HG03159 (cell line): ENCODE results near the gene EEF2KMT.
"Not testable (repeated sequence)": the region's sequence is repeated elsewhere in the genome, so short reads cannot be mapped to it uniquely, and the experiment has no call there.

Experiments used
- ATAC-seq: cut with Tn5 transposase; IDR thresholded peaks from one replicate; pipeline ENCODE4 v1.9.1; 2021; ENCODE audit warnings: mild to moderate bottlenecking, moderate library complexity; ENCODE audit not compliant: unreplicated experiment

EEF2KMT gene, protein sequence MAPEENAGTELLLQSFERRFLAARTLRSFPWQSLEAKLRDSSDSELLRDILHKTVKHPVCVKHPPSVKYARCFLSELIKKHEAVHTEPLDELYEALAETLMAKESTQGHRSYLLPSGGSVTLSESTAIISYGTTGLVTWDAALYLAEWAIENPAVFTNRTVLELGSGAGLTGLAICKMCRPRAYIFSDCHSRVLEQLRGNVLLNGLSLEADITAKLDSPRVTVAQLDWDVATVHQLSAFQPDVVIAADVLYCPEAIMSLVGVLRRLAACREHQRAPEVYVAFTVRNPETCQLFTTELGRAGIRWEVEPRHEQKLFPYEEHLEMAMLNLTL

DNA sequence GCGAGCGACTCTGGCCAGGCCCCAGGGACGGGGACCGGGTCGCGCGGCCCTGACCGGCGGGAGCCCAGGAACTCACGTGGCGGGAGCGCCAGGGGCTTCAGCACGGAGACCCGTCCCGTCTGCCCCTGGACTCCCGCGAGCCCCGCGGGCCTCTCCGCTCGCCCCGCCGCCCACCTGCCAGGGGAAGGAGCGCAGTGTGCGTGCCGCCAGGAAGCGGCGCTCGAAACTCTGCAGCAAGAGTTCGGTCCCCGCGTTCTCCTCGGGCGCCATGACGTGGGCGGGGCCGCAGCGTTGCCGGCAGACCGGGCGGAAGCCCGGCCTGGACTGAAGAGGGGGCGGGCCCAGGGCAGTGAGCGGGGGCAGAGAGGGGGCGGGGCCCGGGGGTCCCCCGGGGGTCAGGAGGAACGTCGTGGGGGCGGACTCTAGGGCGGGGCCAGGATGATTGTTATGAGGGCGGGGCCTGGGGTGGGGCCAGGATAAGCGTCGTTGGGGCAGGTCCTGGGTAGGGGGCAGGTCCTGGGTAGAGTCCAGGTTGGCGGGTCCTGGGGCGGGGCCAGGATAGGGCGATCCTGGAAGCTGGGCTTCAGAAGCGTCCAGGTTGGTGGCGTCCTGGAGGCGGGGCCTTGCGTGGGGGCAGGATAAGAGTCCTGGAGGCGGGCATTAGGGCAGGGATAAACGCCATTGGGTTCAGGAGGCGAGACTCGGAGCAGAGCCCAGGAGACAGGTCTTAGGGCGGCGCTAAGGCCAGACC lies at the start of gene EEF2KMT:
Gene EEF2KMT, minus strand, starts transcription at position 326 of the 751 bp plus-strand sequence. Its CDS starts 56 bp downstream, at position 270.
- peak; percentile 96 for ATAC-seq

DNA sequence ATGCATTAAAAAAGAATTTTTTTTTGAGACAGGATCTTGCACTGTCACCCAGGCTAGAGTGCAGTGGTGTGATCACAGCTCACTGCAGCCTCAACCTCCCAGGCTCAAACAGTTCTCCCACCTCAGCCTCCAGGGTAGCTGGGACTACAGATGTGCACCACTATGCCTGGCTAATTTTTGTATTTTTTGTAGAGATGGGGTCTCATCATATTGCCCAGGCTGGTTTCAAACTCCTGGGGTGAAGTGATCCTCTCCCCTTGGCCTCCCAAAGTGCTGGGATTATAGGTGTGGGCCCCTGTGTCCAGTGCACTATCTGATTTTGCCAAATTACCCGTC lies 47.0 kb upstream of the EEF2KMT start:
- ATAC-seq: not testable (repeated sequence)

DNA sequence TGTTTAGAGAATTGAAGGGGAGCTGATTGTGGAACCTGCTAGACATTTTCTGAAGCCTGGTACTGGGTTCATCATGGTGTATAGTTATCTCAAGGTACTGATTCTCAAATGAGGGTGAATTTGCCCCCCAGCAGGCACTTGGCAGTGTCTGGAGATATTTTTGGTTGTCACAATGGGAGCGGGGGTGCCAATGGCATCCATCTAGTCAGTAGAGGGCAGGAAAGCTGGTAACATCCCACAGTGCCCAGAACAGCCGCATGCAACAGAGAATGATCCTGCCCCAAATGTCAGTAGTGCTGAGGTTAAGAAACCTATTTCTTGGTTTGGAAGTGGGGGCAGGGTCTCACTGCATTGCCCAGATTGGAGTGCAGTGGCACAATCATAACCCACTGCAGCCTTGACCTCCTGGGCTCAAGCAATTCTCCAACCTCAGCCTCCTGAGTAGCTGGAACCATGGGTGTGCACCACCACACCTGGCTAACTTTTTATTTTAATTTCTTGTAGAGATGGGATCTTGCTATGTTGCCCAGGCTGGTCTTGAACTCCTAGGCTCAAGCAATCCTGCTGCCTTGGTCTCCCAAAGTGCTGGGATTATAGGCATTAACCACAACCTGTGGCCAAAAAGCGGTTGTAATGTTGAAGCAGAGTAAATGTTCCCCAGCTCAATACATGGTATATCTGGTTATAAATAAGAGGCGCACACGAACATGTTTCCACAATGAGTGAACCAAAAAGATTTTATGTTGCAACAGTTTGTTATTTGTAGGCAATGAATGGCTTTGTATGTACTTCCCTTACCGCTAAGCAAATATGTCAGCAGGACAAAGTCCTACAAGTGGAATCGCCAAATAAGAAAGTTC lies 46.4 kb upstream of the EEF2KMT start:
- ATAC-seq: no peak

DNA sequence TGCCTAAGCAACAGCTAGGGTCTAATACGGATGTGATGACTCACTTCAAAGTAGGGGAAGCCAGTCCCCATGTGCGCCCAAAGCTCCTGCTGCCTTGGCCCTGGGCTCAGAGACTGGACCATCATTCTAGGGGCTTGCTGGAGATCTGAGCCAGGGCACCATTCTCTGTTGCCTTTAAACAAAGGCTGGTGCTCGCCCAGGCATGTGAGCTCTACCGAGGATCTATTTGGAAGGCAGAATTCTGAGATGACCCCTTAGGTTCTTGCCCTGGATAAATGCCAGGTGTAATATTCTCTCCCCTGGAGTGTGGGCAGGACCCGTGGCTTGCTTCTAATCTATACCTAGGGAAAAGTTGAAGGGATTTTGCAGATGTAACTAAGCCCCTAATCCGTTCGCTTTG lies 42.6 kb upstream of the EEF2KMT start:
- ATAC-seq: not testable (repeated sequence)

DNA sequence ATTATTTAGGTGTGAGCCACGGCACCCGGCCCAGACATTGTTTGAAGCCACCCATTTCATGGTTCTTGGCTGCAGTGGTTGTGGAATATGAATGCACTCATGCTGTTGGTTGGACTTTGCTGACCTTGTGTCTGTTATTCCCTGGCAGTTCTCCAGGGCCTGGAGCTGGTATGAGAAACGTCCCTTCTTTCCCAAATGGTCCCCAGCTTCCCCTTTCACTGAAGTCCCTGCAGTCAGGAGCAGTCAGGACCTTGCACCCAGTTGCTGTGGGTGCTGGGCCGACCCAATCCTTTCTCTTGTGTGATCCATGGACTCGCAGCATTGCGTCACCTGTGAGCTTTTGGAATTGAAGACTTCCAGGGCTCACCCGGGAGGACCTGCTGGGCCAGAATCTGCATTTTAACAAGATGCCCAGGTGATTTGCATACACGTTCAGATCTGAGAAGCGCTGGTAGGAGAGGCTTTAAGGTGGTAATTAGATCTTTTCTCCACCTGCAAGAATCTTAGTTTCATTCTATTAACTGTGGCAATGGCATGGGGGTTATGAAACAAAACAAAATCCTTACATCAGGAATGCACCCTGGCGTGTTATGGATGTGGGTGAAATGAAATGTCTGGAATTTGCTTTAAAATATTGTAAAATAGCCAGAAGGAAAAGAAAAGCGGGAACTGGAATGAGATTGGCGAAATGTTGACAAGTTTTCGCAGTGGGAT lies 37.3 kb upstream of the EEF2KMT start:
- ATAC-seq: not testable (repeated sequence)

DNA sequence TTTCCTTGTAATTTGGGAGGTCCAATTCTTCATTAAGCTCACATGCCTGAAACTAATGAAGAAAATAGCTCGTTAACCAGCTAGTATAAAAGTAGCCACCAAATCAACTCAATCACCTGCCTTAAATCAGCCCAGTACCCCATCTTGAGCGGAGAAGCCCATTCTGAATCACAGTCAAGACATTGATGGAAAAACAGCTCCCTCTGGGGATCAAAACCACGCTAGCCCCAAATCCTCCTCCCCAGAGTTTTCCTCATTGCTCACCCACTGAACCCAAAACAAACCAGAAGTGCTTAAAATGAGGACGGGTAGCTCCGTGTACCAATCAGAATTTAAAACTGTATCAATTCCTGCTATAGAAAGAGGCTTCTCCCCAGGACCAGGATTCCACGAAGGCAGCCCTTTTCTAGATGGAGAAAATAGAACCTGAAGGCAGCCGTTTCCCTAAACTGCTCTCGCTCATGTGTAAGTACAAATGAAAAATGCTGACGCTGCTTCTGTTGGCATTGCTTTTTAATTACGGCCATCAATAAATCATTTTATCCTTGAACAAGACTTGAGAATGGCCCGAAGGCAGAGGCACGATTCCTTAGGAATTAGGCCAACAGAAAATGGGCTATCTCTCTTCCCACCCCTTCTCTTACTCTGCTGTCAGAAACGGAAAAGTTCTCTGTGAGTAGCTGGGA lies 35.5 kb upstream of the EEF2KMT start:
- not testable (repeated sequence) for ATAC-seq

DNA sequence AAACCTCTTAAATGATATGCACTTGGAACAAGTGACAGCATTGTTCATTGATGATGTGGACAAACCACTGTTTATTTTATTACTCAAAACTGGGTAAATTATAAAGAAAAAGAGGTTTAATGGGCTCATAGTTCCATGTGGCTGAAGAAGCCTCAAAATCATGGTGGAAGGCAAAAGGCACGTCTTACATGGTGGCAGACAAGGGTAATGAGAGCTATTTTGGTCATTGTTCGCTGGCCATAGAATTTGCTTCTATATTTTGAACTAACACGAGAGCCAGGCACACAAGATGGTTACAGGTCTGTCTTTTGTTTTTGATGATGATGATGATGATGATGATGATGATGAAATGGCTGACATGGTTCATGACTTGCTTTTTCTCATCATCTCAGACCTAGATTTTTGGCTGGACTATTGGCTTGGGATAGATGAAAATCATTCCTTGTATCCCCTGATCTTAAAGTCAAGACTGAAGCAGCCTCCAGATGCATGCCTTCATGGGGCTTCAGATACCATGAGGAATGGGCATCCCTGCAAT lies 33.9 kb upstream of the EEF2KMT start:
- not testable (repeated sequence) for ATAC-seq

DNA sequence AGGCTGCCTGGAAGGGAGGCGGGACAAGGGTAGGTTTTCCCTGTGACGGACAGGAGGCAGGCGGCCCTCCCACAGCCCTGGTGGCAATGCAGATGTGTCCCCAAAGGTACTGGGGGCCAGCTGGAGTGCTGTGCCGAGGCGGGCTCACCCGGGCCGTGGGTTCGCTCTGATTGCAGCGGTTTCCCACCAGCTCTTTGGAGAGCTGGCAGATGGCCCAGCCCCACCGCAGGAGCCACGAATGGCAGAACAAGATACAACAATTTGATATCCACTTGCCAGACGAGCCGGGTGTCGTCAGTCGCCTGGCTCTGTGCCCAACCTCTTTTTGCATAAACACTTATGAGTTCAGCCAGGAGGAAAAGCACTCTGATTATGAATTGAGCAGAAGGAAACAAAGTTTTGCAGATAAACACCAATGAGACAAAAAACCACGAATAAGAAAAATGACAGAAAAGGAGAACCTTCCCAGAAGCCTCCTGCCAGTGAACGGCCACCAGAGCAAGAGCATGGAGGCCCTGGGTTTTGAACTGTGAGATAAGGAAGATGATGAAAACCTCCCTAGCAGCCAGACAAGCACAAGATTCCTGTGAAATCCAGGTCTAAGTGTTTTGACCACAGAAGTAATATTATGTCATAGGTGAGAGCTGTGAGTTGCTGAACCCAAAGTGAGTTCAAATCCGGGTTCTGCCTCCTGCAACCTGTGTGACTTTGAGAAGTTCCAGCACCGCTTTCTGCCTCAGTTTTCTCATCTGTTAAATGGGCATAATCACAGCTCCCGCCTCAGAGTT lies 19.9 kb upstream of the EEF2KMT start:
- not testable (repeated sequence) for ATAC-seq

DNA sequence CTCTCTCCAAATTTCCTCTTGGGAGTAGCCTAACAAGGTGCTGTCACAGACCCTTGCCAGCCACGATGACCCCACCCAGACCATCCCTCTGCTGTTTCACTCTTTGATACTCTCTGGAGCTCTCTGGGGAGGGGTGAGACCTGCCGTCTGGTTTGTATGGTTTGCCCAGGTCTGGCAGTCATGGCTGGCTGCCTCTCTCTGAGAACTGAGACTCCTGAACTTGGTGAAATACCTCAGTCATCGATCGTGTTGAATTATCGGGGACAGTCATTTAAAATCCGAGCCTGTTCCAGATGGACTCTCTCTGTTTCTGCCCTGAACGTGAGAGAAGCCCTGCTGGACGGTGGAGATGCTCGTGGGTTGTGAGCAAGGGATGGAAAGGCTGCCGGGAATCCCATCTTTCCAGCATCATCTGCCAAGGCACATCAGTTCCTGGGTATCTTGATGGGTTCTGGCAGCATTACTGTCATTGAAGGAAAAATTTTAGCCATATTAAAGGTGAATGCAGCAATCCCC lies 19.2 kb upstream of the EEF2KMT start:
- ATAC-seq: not testable (repeated sequence)

DNA sequence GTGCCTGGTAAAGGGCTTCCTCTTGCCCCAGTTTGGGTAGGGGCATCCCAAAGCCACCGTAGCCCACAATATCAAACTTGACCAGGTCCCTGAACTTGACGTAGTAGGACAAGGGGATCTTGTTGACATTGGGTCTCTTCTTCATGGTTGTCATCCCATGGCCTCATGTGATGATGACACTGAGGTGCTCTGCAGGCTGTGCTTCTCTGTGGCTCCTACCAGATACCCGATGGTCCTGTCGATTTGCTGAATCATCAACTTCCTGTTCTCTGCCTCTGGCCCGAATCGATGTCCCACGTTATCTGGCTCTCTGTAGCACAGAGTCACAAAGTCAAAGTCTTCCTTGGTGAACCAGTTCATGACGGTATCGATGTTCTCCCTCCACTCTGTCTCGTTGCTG lies 13.3 kb upstream of the EEF2KMT start:
- not testable (repeated sequence) for ATAC-seq

DNA sequence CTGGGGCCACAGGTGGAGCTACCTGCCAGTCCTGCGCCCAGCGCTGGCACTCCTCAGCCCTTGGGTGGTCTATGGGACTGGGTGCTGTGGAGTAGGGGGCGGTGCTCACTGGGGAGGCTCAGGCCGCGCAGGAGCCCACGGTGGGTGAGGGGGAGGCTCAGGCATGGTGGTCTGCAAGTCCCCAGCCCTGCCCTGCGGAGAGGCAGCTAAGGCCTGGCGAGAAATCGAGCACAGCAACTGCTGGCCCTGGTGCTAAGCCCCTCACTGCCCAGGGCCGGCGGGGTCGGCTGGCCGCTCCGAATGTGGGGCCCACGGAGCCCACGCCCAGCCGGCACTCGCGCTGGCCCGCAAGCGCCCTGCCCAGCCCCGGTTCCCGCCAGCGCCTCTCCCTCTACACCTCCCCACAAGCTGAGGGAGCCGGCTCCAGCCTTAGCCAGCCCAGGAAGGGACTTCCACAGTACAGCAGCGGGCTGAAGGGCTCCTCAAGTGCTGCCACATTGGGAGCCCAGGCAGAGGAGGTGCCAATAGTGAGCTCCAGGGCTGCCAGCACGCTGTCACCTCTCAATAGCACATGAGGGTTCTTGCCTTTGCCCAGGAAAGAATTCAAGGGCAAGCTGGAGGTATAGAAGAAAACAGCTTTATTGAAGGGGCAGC lies 11.0 kb upstream of the EEF2KMT start:
- ATAC-seq: no peak

DNA sequence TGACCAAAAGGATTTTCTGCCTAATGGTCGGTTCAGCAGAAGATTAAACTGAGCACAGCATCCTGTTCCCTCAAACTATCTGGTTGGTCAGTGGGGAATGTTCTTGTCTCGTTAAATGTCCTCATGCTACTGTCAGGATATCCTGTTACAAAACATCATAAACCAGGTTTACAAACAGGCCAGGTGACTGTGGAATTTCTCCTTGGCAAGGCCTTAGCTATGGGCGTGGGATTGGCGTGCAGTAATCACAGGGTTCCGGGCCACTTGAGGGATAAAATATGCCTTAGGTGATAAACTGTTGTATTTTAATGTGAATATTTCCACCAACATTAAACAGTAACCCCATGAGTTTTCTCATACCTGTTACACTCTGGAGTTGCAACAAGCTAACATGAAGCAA lies 7.4 kb upstream of the EEF2KMT start:
- ATAC-seq: not testable (repeated sequence)

DNA sequence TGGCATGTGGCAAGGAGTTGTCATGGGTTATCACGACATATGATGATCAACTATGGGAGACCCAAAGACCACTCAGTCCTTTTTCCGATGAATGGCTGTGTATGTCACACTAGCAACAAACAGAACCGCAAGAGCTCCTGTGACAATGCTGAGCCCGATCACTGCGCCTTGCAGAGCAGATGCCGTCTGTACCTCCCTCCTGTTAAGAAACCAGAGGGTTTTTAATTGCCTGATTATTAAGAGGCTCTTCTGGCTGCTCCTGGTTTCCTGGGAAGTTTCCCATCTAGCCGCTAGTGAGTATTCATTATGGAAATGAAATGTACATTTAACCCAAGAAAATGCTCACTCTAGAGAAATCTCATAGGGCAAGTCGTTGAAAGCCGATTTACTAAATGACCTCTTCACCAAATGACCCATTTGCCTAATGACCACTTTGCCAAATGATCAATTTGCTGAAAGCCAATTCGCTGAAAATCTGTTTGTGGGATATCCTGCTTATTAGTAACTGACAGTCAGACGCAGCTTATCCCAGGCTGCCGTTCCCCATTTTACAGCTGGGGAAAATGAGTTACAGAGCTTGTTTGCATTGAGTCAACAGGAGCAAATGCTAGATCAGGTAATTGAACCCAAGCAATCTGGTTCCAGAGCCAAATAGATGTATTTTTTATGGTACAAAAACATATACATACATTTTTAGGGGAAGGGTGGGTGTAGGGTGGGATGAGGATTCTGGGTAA lies 5.9 kb upstream of the EEF2KMT start:
- not testable (repeated sequence) for ATAC-seq

DNA sequence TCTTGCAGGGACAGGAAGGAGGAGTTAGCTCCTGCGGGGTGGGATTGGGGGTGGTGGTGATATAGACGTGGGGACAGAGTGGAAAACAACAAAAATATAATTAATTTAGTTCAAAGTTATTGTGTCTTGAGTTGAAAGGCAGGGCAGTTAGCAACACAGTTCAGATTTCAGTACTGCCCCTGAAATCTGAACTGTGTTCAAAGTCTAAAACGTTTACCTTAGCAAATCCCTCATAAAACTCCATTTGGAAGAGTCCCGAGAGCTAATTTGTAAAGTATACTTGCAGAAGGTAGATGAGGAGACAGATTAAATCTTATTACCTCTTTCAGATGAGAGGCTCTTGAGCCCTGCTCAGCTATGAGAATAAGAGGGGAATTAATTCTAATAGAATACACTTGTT lies 1.6 kb upstream of the EEF2KMT start:
- ATAC-seq: not testable (repeated sequence)

DNA sequence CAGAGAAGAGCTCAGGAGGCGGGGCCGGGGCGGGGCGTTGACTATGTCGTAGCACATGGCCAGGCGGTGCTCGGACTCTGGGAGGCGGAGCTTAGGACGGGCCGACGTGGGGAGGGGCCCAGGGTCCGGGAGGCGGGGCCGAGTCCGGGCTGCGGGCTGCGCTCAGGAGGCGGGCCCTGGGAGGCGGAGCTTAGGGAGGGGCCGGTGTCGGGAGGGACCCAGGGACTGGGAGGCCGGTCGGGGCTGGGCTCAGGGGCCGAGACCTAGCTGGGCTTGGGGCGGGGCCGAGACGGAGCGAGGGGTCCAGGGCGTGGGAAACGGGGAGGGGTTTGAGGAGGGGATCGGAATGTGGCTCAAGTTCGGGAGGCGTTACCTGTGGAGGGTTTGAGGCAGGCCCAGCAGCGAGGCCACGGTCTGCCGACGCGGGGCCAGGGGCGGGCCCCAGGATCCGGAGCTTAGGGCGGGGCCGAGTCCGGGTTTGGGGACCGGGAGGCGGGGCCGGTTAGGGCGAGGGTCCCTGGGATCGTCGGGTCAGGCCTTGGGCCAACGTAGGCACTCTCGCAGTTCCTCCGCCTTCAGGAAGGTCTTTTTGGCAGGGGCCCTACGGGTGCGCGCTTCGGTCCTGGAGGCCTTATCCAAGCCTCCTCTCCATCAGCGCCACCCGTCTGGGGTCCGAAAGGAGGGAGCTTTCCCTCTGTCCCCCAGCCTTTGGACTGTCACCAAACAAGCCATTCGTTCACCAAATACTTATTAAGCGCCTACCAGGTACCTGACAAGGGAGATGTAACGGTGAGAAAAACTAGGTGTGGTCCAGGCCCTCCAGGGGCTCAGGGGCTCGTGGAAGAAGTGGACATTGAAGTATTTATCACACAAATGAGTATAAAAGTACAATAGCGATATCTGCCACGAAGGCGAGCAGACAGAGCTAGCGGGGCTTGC lies 895 bp upstream of the EEF2KMT start:
- ATAC-seq: peak; percentile 86

DNA sequence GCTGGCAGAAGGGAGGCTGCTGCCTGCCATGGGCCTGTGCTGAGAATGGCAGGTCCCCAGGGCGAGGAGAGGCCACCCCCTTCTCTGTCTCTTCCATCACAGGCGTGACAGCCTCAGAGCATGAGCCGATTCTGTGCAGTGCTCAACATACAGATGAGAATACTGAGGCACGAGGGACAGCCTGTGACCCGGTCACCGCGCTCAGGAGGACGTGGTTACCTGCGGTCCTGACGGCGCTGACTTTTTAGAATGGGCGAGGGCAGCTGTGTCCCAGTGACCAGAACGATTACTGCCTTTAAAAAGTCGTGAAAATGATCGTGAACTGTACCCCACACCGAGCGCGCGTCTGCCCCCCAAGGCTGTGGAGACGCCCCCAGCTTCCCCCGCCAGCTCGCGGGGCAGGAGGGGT lies 530 bp downstream of the EEF2KMT start:
- not testable (repeated sequence) for ATAC-seq
